Hindlimb muscle (tissue), 1 donor: ENCODE results near the gene C4orf51. TPM values are rescaled to one million over a fixed set of nuclear protein-coding genes. Genes with fewer than 3 reads are reported as not detected.
A peak's percentile ranks its signal among the peaks of the same experiment; 100 is the strongest.
"Not testable (repeated sequence)": the region's sequence is repeated elsewhere in the genome, so short reads cannot be mapped to it uniquely, and the experiment has no call there.

Experiments
- DNase-seq: peaks from one replicate; pipeline ENCODE4 v3.0.0-alpha.2; 2013
- polyA plus RNA-seq: library from polyadenylated mRNA; unstranded; fragments of 120-200 nt; gene quantifications from one replicate; pipeline ENCODE4 v1.2.1, GENCODE V29; 2013; ENCODE audit not compliant: insufficient read length

Gene C4orf51
- not detected for polyA plus RNA-seq

GRCh38 chr4:145679991-145680455, at the start of gene C4orf51:
Gene C4orf51, plus strand, starts transcription at chr4:145680146. Its CDS starts 58 bp downstream, at chr4:145680204.
- DNase-seq, result peak; percentile 5

GRCh38 chr4:145635117-145635516, 44.8 kb upstream of the C4orf51 start:
- DNase-seq, result no peak

DNA sequence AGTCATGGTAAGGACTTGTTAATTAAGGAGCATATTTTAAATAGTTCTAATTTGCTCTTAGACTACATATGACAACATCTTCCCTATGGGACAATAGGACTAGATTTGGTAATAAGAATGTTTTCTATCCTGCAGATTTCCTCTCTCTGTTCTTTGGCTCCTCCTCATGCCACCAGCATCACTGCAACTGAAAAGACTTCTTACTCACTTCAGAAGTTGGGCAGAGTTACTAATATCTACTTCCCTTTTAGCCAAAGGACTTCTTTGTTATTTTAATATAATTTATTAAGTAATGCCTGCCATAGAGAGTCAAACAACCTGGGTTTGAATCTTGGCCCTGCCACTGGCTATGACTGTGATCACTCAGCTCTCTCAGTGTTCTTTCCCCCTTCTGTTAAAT, 44.3 kb upstream of the C4orf51 start:
- DNase-seq, result no peak

DNA sequence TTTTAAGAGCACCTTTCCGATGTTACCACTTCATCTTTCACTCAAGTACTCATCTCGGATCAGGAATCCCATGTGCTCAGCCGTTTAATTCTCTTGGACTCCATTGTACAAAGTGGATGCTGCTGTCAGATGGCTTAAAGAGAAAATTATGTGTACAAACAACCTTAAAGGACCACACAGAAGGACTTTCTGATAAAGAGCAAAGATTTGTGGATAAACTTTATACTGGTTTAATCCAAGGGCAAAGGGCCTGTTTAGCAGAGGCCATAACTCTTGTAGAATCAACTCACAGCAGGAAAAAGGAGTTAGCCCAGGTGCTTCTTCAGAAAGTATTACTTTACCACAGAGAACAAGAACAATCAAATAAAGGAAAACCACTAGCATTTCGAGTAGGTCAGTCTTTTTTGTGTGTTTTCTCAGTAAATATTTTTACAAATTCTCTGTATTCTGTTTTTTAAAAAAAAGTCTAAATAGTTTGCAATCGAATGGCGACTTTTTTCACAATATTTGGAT, 40.7 kb upstream of the C4orf51 start:
- DNase-seq, result no peak

- DNase-seq, result not testable (repeated sequence)
Measured at GRCh38 chr4:145640236-145640635, 39.7 kb upstream of the C4orf51 start.

DNA sequence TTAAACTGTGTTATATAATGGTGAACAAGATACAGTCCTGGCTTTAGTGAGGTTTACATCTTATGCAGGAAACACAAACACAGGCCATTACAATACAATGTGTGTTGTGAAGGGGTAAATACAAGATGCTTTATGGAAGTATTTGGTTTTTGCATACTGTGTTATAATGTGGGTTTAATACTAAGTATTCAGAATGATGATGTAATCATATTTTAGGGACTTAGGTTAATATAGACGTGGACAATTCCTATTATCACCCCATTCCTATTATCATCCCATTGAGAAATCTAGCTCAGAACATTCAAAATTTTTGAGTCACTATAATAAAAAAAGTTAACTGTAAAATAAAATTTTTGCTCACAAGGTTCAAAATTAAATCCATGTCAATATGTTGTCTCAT, 36.7 kb upstream of the C4orf51 start:
- no peak for DNase-seq

- DNase-seq, result no peak
Measured at GRCh38 chr4:145644699-145645098, 35.2 kb upstream of the C4orf51 start.

GRCh38 chr4:145656156-145656555, 23.8 kb upstream of the C4orf51 start:
- DNase-seq, result no peak

GRCh38 chr4:145660064-145660463, 19.9 kb upstream of the C4orf51 start:
- DNase-seq, result no peak

DNA sequence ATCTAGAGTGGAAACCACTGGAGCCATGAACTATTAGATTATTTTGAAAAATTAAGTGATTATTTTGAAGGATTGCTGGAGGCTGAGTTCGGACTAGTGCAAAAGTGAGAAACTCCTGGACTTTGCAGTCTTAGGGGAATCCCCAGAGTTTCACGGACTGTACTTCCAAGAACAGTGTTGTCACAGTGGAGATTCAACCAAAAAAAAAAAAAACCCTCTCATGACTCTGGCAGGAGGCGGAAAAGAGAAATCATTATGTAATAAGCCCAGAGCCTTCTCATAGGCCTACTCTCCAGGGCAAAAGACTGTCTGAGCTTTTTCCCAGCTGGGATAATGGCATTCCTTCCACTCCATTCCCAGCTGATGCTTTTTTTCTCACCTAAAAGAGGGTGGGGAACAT, 16.8 kb upstream of the C4orf51 start:
- no peak for DNase-seq

GRCh38 chr4:145665773-145666172, 14.2 kb upstream of the C4orf51 start:
- no peak for DNase-seq

DNA sequence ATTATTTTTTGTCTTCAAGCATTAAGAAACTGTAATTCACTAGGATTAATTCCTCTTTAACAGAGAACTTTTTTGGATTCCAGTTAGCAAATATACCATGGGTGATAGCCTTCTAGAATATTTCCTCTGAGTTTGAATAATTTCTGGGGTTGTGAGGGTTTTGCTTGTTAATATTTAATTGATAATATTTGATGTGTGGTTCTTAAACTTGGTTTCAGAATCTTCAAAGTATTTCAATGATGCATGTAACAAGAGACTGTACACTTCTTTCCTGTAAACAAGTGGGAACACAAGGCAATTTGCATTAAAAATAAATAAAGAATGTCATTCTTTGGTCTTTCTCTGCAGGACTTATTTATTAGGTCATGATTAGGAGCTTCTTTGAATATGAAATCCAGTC, 9.5 kb upstream of the C4orf51 start:
- DNase-seq, result no peak

DNA sequence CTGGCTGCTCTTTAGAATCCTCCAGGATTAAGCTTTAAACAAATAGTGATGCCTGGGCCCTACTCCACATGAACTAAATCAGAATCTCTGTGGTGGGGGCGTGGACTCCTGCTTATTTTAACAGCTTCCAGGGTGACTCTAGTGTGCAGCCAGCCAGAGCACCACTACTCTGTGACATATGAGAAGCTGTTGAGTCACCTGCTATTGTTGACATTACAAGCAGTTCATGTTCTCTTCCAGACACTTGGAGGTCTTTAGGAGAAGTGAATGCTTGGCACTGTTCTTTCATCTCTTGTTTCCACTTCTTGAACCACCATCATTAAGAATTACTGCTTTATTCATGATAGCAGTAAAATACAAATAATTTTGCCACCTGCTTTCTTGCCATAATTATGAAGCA, 426 bp upstream of the C4orf51 start:
- DNase-seq, result peak; percentile 6

DNA sequence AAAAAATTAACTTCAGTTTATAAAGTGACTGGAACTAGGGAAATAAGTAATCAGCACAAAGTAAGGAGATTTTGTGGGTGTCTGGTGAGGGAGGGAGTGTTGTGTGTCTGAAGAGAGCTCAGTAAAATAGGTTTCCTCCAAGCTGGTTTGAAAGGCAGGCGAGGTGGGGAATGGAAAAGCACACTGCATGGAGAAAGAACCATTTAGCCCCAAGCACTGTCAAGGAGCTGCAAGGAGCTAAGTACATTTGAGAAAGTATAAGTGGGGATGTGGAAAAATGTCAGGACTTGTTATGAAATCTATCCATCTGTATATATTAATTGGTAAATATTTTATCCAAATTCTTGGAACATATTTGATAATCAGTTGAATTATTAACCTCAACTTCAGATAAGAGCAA, 956 bp downstream of the C4orf51 start:
- no peak for DNase-seq

GRCh38 chr4:145681518-145681917, 1.6 kb downstream of the C4orf51 start:
- DNase-seq, result no peak

GRCh38 chr4:145681956-145682355, 2.0 kb downstream of the C4orf51 start:
- no peak for DNase-seq

DNA sequence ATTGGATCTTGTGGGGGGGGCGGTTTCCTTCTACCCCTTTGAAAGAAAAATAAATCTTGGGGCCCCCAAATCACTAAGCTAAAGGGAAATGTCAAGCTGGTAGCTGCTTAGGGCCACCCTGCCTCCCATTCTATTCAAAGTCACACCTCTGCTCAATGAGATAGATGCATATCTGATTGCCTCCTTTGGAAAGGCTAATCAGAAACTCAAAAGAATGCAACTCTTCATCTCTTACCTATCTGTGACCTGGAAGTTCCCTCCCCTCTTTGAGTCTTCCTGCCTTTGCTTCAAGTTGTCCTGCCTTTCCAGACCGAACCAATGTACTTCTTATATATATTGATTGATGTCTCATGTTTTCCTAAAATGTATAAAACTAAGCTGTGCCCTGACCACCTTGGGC, 7.0 kb downstream of the C4orf51 start:
- no peak for DNase-seq

- DNase-seq, result no peak
Measured at GRCh38 chr4:145690610-145691009, 10.7 kb downstream of the C4orf51 start.

DNA sequence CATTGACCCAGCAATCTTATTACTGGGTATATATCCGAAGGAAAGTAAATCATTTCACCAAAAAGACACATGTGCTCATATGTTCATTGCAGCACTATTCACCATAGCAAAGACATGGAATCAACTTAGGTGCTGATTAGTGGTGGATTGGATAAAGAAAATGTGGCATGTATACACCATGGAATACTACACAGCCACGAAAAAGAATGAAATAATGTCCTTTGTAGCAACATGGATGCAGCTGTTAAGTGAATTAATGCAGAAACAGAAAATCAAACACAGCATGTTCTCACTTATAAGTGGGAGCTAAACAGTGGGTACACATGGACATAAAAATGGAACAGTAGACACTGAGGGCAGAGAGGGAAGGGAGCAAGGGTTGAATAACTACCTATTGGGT, 11.5 kb downstream of the C4orf51 start:
- not testable (repeated sequence) for DNase-seq

GRCh38 chr4:145694929-145695328, 15.0 kb downstream of the C4orf51 start:
- no peak for DNase-seq

DNA sequence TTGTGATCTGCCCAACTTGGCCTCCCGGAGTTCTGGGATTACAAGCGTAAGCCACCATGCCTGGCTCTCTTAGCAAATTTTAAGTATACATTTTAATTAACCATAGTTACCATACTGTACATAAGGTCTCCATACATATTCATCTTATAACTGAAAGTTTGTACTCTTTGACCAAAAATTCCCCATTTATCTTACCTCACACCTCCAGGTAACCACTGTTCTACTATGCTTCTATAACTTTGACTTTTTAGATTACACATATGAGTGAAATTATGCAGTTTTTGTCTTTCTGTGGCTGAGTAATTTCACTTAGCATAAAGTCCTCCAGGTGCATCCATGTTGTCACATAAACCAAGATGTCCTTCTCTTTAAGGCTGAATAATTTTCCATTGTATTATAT, 17.4 kb downstream of the C4orf51 start:
- no peak for DNase-seq

DNA sequence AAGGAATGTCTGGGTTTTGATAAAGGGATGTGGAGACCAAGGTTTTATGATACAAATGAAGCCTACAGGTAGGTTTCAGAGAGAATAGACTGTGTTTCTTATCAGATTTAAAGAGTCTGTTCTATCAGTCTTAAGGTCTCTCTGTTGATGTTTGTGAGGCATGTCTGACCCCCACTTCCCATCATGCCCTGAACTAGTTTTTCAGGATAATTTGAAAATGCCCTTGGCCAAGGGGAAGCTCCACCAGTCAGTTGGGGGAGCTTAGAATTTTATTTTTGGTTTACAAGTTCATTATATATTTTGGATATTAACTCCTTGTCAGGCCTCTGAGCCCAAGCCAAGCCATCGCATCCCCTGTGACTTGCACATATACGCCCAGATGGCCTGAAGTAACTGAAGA, 18.6 kb downstream of the C4orf51 start:
- DNase-seq, result no peak

- no peak for DNase-seq
Measured at GRCh38 chr4:145703850-145704497, 24.0 kb downstream of the C4orf51 start.

DNA sequence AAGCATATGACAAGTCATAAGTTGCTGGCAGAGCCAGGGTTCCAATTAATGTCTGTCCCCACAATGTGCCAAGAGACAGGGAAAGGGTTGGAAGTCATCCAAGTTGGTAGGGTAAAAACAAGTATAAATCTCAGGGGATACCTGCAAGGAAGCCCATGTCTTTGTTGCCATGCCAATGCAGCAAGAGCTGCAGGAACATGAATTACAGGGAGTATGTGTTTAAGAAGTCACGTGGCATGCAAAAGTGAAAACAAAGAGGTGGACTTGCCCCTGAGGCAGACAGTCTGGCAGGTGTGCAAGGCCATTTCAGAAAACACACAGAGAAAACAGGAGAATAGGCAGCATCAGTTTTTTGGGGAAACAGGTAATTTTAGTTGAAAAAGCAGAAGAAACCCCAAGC, 29.4 kb downstream of the C4orf51 start:
- DNase-seq, result no peak

DNA sequence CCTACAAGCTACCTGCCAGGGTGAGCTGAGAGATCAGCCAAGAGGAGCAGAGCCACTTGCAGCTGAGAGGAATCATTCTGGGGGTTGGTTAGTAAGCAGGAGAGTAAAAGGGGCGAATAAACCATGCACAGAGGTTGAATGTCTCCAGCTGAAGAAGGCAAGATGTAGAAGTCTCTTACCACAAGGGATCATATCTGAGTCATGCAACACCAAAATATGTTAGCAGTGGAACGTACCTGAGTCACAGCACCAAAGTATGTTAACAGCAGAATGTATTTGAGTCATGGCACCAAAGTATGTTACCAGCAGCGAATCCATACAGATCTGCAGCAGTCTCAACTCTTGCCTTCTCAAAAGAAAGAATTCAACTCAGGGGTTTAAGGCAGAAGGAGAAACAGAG, 29.9 kb downstream of the C4orf51 start:
- no peak for DNase-seq
